Measurements from ENCODE around the gene NOD1.
A peak's percentile ranks its signal among the peaks of the same experiment; 100 is the strongest.

Gene NOD1

GRCh38 chr7:30504301-30505173, 26.0 kb upstream of the NOD1 start, which contains the start of gene GGCT (continued):
- TF ChIP-seq ZNF501 (tag by site-specific recombination; IDR thresholded peaks at IDR 0.05) (peak; percentile 52; the same call in 1 of the 2 replicates), ZNF341 (tag by site-specific recombination; IDR thresholded peaks at IDR 0.05; ENCODE audit: low read depth) (peak; percentile 40; the same call in 1 of the 2 replicates), ZSCAN4 (tag by site-specific recombination; IDR thresholded peaks at IDR 0.05) (no peak), ZNF121 (tag by site-specific recombination; IDR thresholded peaks at IDR 0.05) (no peak), ZNF580 (tag by site-specific recombination; IDR thresholded peaks at IDR 0.05) (peak; percentile 77; the same call in 1 of the 2 replicates), ZNF629 (tag by site-specific recombination; IDR thresholded peaks at IDR 0.05) (0 out of 2 replicates have a peak, but pooled peaks have one; percentile 18), ZNF747 (tag by site-specific recombination; IDR thresholded peaks at IDR 0.05) (no peak), BCL11A (tag by site-specific recombination; IDR thresholded peaks at IDR 0.05; ENCODE audit: low read depth) (peak; percentile 99), ZNF792 (tag by site-specific recombination; IDR thresholded peaks at IDR 0.05) (no peak), RBAK (tag by site-specific recombination; IDR thresholded peaks at IDR 0.05) (no peak)

GRCh38 chr7:30503274-30504212, 25.0 kb upstream of the NOD1 start:
- Histone ChIP-seq H3K36me3 (ENCODE audit: control insufficient read depth in 2 of 2, insufficient read depth in 1 of 2, low read length in 2 of 2) (peaks cover 9 to 17% of the 10 kb centered on the region in 2 experiments; a peak in 2 of 3 replicates), H3K4me1 (ENCODE audit: control insufficient read depth, insufficient read depth, low read length) (0 out of 2 replicates have a peak, but pooled peaks cover 5% of the 10 kb centered on the region), H3K4me3 (ENCODE audit: low read depth, low read length) (peak overlapping the region; percentile 84), H3K9me3 (ENCODE audit: control insufficient read depth, insufficient read depth, low read depth, low read length) (no peaks in the 10 kb centered on the region), H3K27ac (ENCODE audit: extremely low read depth, low read depth, low read length) (peak overlapping the region; percentile 68; the same call in 1 of the 2 replicates)
- TF ChIP-seq PRDM4 (tag by site-specific recombination; IDR thresholded peaks at IDR 0.05): peak; percentile 52
- no peak for TF ChIP-seq ZNF221 (tag by site-specific recombination; IDR thresholded peaks at IDR 0.05; ENCODE audit: borderline replicate concordance)
- no peak for TF ChIP-seq ZNF148 (tag by site-specific recombination; IDR thresholded peaks at IDR 0.05; ENCODE audit: borderline replicate concordance)
- TF ChIP-seq ZNF449 (tag by site-specific recombination; IDR thresholded peaks at IDR 0.05): no peak
- no peak for TF ChIP-seq ZNF391 (tag by site-specific recombination; IDR thresholded peaks at IDR 0.05; ENCODE audit: borderline replicate concordance, low read depth)
- no peak for TF ChIP-seq ZNF747 (tag by site-specific recombination; IDR thresholded peaks at IDR 0.05)
- TF ChIP-seq ZNF768 (tag by site-specific recombination; IDR thresholded peaks at IDR 0.05): no peak
- ChIA-PET POLR2A (interaction anchor here (0.7 kb wide), 1 partner anchor 60 kb away, joined by 3 read pairs; no protein-coding TSS in a partner anchor), CTCF (interaction anchor here (0.6 kb wide), 1 partner anchor 66 kb away, joined by 3 read pairs; no protein-coding TSS in a partner anchor)

All from HEK293 (cell line).